22Rv1 (cell line): ENCODE results near the gene OR52A5.

Source experiments
- ZFX ChIP-seq: fragments of 450-650 bp; IDR thresholded peaks from 2 replicates; pipeline ENCODE4 v1.6.1; 2017; ENCODE audit warnings: antibody characterized with exemption, borderline replicate concordance
- TF ChIP-seq, protein P1 (sequence below): fragments of 450-650 bp; IDR thresholded peaks from 2 replicates; pipeline ENCODE4 v1.5.1; 2017; ENCODE audit warnings: mild to moderate bottlenecking

- TF ChIP-seq, protein P1, sequence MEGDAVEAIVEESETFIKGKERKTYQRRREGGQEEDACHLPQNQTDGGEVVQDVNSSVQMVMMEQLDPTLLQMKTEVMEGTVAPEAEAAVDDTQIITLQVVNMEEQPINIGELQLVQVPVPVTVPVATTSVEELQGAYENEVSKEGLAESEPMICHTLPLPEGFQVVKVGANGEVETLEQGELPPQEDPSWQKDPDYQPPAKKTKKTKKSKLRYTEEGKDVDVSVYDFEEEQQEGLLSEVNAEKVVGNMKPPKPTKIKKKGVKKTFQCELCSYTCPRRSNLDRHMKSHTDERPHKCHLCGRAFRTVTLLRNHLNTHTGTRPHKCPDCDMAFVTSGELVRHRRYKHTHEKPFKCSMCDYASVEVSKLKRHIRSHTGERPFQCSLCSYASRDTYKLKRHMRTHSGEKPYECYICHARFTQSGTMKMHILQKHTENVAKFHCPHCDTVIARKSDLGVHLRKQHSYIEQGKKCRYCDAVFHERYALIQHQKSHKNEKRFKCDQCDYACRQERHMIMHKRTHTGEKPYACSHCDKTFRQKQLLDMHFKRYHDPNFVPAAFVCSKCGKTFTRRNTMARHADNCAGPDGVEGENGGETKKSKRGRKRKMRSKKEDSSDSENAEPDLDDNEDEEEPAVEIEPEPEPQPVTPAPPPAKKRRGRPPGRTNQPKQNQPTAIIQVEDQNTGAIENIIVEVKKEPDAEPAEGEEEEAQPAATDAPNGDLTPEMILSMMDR, result no peak
- no peak for TF ChIP-seq ZFX
Observed at GRCh38 chr11:5083602-5084001, 54.6 kb downstream of the OR52A5 start.
